GM23338 (cell line): ENCODE data around the gene ALKAL2. TPM values are rescaled to one million over a fixed set of nuclear protein-coding genes. Genes with fewer than 3 reads are reported as not detected.

Source experiments
- ATAC-seq: fragments of 200-7000 bp; cut with Tn5 transposase; 3 replicates; pipeline ENCODE4 v1.9.1; 2020
- DNase-seq: peaks from one replicate; pipeline ENCODE4 v3.0.0-alpha.2; 2015; ENCODE audit warnings: low spot score
- H2AFZ ChIP-seq: fragments of 200-600 bp; sonication (generic); 2 replicates; pipeline ENCODE4 v1.8.0; 2016; ENCODE audit warnings: antibody characterized with exemption, mild to moderate bottlenecking, moderate library complexity
- H3F3A ChIP-seq: fragments of 200-600 bp; sonication (generic); replicated peaks from 2 replicates; pipeline ENCODE4 v1.8.0; 2017; ENCODE audit warnings: antibody characterized with exemption, mixed run types, low read depth
- H3K27ac ChIP-seq: fragments of 200-600 bp; sonication (generic); 2 replicates; pipeline ENCODE4 v1.6.1; 2016; ENCODE audit warnings: low read depth
- H3K27me3 ChIP-seq: fragments of 200-600 bp; sonication (generic); 2 replicates; pipeline ENCODE4 v1.8.0; 2016; ENCODE audit warnings: mild to moderate bottlenecking, mixed run types, moderate library complexity; ENCODE audit not compliant: insufficient read depth
- H3K36me3 ChIP-seq: fragments of 200-600 bp; sonication (generic); 2 replicates; pipeline ENCODE4 v1.8.0; 2016; ENCODE audit warnings: mild to moderate bottlenecking; ENCODE audit not compliant: insufficient read depth
- H3K4me1 ChIP-seq: fragments of 200-600 bp; sonication (generic); 2 replicates; pipeline ENCODE4 v1.8.0; 2016; ENCODE audit warnings: mild to moderate bottlenecking, moderate library complexity; ENCODE audit not compliant: insufficient read depth
- H3K4me2 ChIP-seq: fragments of 200-600 bp; sonication (generic); 2 replicates; pipeline ENCODE4 v1.7.1; 2017; ENCODE audit warnings: mixed run types
- H3K4me3 ChIP-seq: fragments of 200-600 bp; sonication (generic); 2 replicates; pipeline ENCODE4 v1.6.1; 2016; ENCODE audit warnings: mixed run types
- H3K79me2 ChIP-seq: fragments of 200-600 bp; sonication (generic); replicated peaks from 2 replicates; pipeline ENCODE4 v1.8.0; 2017; ENCODE audit warnings: mild to moderate bottlenecking; ENCODE audit not compliant: insufficient read depth
- H3K9me2 ChIP-seq: fragments of 200-600 bp; sonication (generic); 2 replicates; pipeline ENCODE4 v1.8.0; 2017; ENCODE audit not compliant: insufficient read depth
- H4K20me1 ChIP-seq: fragments of 200-600 bp; sonication (generic); replicated peaks from 2 replicates; pipeline ENCODE4 v1.8.0; 2017; ENCODE audit warnings: mild to moderate bottlenecking; ENCODE audit not compliant: insufficient read depth
- H3K27ac Mint-ChIP-seq: 2 replicates; pipeline ENCODE4 v1.8.0; 2020; ENCODE audit warnings: inconsistent platforms, mild to moderate bottlenecking, moderate library complexity, mixed read lengths
- H3K27me3 Mint-ChIP-seq: 3 replicates; pipeline ENCODE4 v1.8.0; 2022; ENCODE audit warnings: low read depth, mild to moderate bottlenecking, moderate library complexity, mixed read lengths, inconsistent platforms; ENCODE audit not compliant: insufficient read depth, poor library complexity
- H3K36me3 Mint-ChIP-seq: 3 replicates; pipeline ENCODE4 v1.8.0; 2021; ENCODE audit warnings: low read depth, mild to moderate bottlenecking, inconsistent platforms, moderate library complexity, mixed read lengths
- H3K4me1 Mint-ChIP-seq: 3 replicates; pipeline ENCODE4 v1.8.0; 2020; ENCODE audit warnings: mild to moderate bottlenecking, inconsistent platforms, mixed read lengths
- H3K4me3 Mint-ChIP-seq: 3 replicates; pipeline ENCODE4 v1.8.0; 2021; ENCODE audit warnings: moderate library complexity, mild to moderate bottlenecking, inconsistent platforms, mixed read lengths
- H3K9me3 Mint-ChIP-seq: 3 replicates; pipeline ENCODE4 v1.8.0; 2020; ENCODE audit warnings: moderate library complexity, mild to moderate bottlenecking, inconsistent platforms, mixed read lengths
- CREB1 ChIP-seq: fragments of 250-450 bp; sonication (Bioruptor Pico); IDR thresholded peaks from 2 replicates; pipeline ENCODE4 v1.5.0; 2020; ENCODE audit warnings: low read depth, mild to moderate bottlenecking, moderate library complexity
- CTCF ChIP-seq, 2 experiments: fragments of 200-600 bp in 1 of 2; sonication (generic) in 1 of 2; conservative IDR thresholded peaks; 2 replicates each; pipeline versions ENCODE4 v1.5.1 to v1.6.1; 2016 to 2017; ENCODE audit warnings: antibody characterized with exemption in 2 of 2, low read depth in 2 of 2, mild to moderate bottlenecking in 2 of 2, moderate library complexity in 1 of 2
- ETS1 ChIP-seq: IDR thresholded peaks from 2 replicates; pipeline ENCODE4 v1.6.1; 2016; ENCODE audit warnings: antibody characterized with exemption
- EZH2 ChIP-seq: fragments of 200-600 bp; sonication (generic); IDR thresholded peaks from one replicate; pipeline ENCODE4 v1.8.0; 2017; ENCODE audit warnings: antibody characterized with exemption, mild to moderate bottlenecking, low read depth; ENCODE audit not compliant: unreplicated experiment
- EZH2phosphoT487 ChIP-seq: fragments of 200-600 bp; sonication (generic); IDR thresholded peaks from one replicate; pipeline ENCODE4 v1.8.1; 2018; ENCODE audit warnings: antibody characterized with exemption; ENCODE audit not compliant: unreplicated experiment
- JUNB ChIP-seq: IDR thresholded peaks from one replicate; pipeline ENCODE4 v1.6.1; 2016; ENCODE audit warnings: antibody characterized with exemption; ENCODE audit not compliant: unreplicated experiment
- NANOG ChIP-seq: IDR thresholded peaks from 2 replicates; pipeline ENCODE4 v1.6.1; 2016; ENCODE audit warnings: antibody characterized with exemption, borderline replicate concordance
- POLR2AphosphoS5 ChIP-seq: IDR thresholded peaks from 2 replicates; pipeline ENCODE4 v1.6.1; 2016; ENCODE audit warnings: antibody characterized with exemption, low read depth
- REST ChIP-seq: IDR thresholded peaks from one replicate; pipeline ENCODE4 v1.6.1; 2018; ENCODE audit warnings: antibody characterized with exemption; ENCODE audit not compliant: unreplicated experiment
- STAT1 ChIP-seq: IDR thresholded peaks from one replicate; pipeline ENCODE4 v1.6.1; 2016; ENCODE audit warnings: antibody characterized with exemption; ENCODE audit not compliant: unreplicated experiment
- ZNF114 ChIP-seq: fragments of 250-450 bp; sonication (Bioruptor Pico); IDR thresholded peaks from 2 replicates; pipeline ENCODE4 v1.5.0; 2020; ENCODE audit warnings: mild to moderate bottlenecking, moderate library complexity
- ZNF331 ChIP-seq: fragments of 250-450 bp; sonication (Bioruptor Pico); IDR thresholded peaks from 2 replicates; pipeline ENCODE4 v1.5.0; 2020; ENCODE audit warnings: low read depth, mild to moderate bottlenecking, moderate library complexity
- ZNF462 ChIP-seq: fragments of 250-450 bp; sonication (Bioruptor Pico); IDR thresholded peaks from 2 replicates; pipeline ENCODE4 v1.5.0; 2020; ENCODE audit warnings: mild to moderate bottlenecking, moderate library complexity
- polyA plus RNA-seq: library from polyadenylated mRNA; unstranded; fragments of >200 nt; fragmentation: Nextera tagmentation; extraction: Ambion mirVana; gene quantifications from 2 replicates; pipeline ENCODE4 v1.2.1, GENCODE V29; 2016
- total RNA-seq: library from RNA; depleted of rRNA; stranded (reverse); fragments of >200 nt; shearing (Covaris generic); gene quantifications from 2 replicates; pipeline ENCODE4 v1.2.3, GENCODE V29; 2014

Gene ALKAL2
- total and polyA plus RNA-seq, 2 experiments from 2014 or later, result 6.4 to 12.1 TPM

GRCh38 chr2:296354-296753, 8.5 kb upstream of the ALKAL2 start:
- Histone ChIP-seq H3K4me3 (no peak overlapping the region), H3K27me3 (no peaks in the 10 kb centered on the region; the same call in 1 of the 2 replicates), H3K9me2 (no peaks in the 10 kb centered on the region), H3K4me1 (no peaks in the 10 kb centered on the region), H3K79me2 (no peaks in the 10 kb centered on the region), H4K20me1 (no peaks in the 10 kb centered on the region; the same call in 1 of the 2 replicates), H3K4me2 (no peak overlapping the region), H2AFZ (no peak overlapping the region), H3K36me3 (no peaks in the 10 kb centered on the region), H3K27ac (no peak overlapping the region), H3F3A (no peaks in the 10 kb centered on the region)
- no peak for ATAC-seq
- DNase-seq, result no peak
- Mint-ChIP-seq H3K4me3 (no peak overlapping the region), H3K9me3 (peaks cover 11% of the 10 kb centered on the region; the same call in 2 of the 3 replicates), H3K27me3 (peaks cover 4% of the 10 kb centered on the region), H3K36me3 (peaks cover 3% of the 10 kb centered on the region; the same call in 2 of the 3 replicates), H3K27ac (no peak overlapping the region), H3K4me1 (no peaks in the 10 kb centered on the region)
- TF ChIP-seq EZH2 (no peak), REST (no peak), ZNF331 (no peak), CREB1 (CRISPR knock-in tag) (no peak), EZH2phosphoT487 (no peak), ZNF114 (CRISPR knock-in tag) (no peak), CTCF (conservative IDR thresholded peaks at IDR 0.05; ENCODE audit: low read depth in 2 of 2) (no peak), ETS1 (no peak), NANOG (no peak), STAT1 (no peak), ZNF462 (CRISPR knock-in tag) (no peak), JUNB (no peak), POLR2AphosphoS5 (no peak)
